GM23338 (cell line): ENCODE data around the gene TMEM165. TPM values are rescaled to one million over a fixed set of nuclear protein-coding genes. Genes with fewer than 3 reads are reported as not detected.

ENCODE experiments used
- ATAC-seq: fragments of 200-7000 bp; cut with Tn5 transposase; 3 replicates; pipeline ENCODE4 v1.9.1; 2020
- DNase-seq: peaks from one replicate; pipeline ENCODE4 v3.0.0-alpha.2; 2015; ENCODE audit warnings: low spot score
- H2AFZ ChIP-seq: fragments of 200-600 bp; sonication (generic); 2 replicates; pipeline ENCODE4 v1.8.0; 2016; ENCODE audit warnings: antibody characterized with exemption, mild to moderate bottlenecking, moderate library complexity
- H3F3A ChIP-seq: fragments of 200-600 bp; sonication (generic); replicated peaks from 2 replicates; pipeline ENCODE4 v1.8.0; 2017; ENCODE audit warnings: antibody characterized with exemption, mixed run types, low read depth
- H3K27ac ChIP-seq: fragments of 200-600 bp; sonication (generic); 2 replicates; pipeline ENCODE4 v1.6.1; 2016; ENCODE audit warnings: low read depth
- H3K27me3 ChIP-seq: fragments of 200-600 bp; sonication (generic); 2 replicates; pipeline ENCODE4 v1.8.0; 2016; ENCODE audit warnings: mild to moderate bottlenecking, mixed run types, moderate library complexity; ENCODE audit not compliant: insufficient read depth
- H3K36me3 ChIP-seq: fragments of 200-600 bp; sonication (generic); 2 replicates; pipeline ENCODE4 v1.8.0; 2016; ENCODE audit warnings: mild to moderate bottlenecking; ENCODE audit not compliant: insufficient read depth
- H3K4me1 ChIP-seq: fragments of 200-600 bp; sonication (generic); 2 replicates; pipeline ENCODE4 v1.8.0; 2016; ENCODE audit warnings: mild to moderate bottlenecking, moderate library complexity; ENCODE audit not compliant: insufficient read depth
- H3K4me2 ChIP-seq: fragments of 200-600 bp; sonication (generic); 2 replicates; pipeline ENCODE4 v1.7.1; 2017; ENCODE audit warnings: mixed run types
- H3K4me3 ChIP-seq: fragments of 200-600 bp; sonication (generic); 2 replicates; pipeline ENCODE4 v1.6.1; 2016; ENCODE audit warnings: mixed run types
- H3K79me2 ChIP-seq: fragments of 200-600 bp; sonication (generic); replicated peaks from 2 replicates; pipeline ENCODE4 v1.8.0; 2017; ENCODE audit warnings: mild to moderate bottlenecking; ENCODE audit not compliant: insufficient read depth
- H3K9me2 ChIP-seq: fragments of 200-600 bp; sonication (generic); 2 replicates; pipeline ENCODE4 v1.8.0; 2017; ENCODE audit not compliant: insufficient read depth
- H4K20me1 ChIP-seq: fragments of 200-600 bp; sonication (generic); replicated peaks from 2 replicates; pipeline ENCODE4 v1.8.0; 2017; ENCODE audit warnings: mild to moderate bottlenecking; ENCODE audit not compliant: insufficient read depth
- H3K27ac Mint-ChIP-seq: 2 replicates; pipeline ENCODE4 v1.8.0; 2020; ENCODE audit warnings: inconsistent platforms, mild to moderate bottlenecking, moderate library complexity, mixed read lengths
- H3K27me3 Mint-ChIP-seq: 3 replicates; pipeline ENCODE4 v1.8.0; 2022; ENCODE audit warnings: low read depth, mild to moderate bottlenecking, moderate library complexity, mixed read lengths, inconsistent platforms; ENCODE audit not compliant: insufficient read depth, poor library complexity
- H3K36me3 Mint-ChIP-seq: 3 replicates; pipeline ENCODE4 v1.8.0; 2021; ENCODE audit warnings: low read depth, mild to moderate bottlenecking, inconsistent platforms, moderate library complexity, mixed read lengths
- H3K4me1 Mint-ChIP-seq: 3 replicates; pipeline ENCODE4 v1.8.0; 2020; ENCODE audit warnings: mild to moderate bottlenecking, inconsistent platforms, mixed read lengths
- H3K4me3 Mint-ChIP-seq: 3 replicates; pipeline ENCODE4 v1.8.0; 2021; ENCODE audit warnings: moderate library complexity, mild to moderate bottlenecking, inconsistent platforms, mixed read lengths
- H3K9me3 Mint-ChIP-seq: 3 replicates; pipeline ENCODE4 v1.8.0; 2020; ENCODE audit warnings: moderate library complexity, mild to moderate bottlenecking, inconsistent platforms, mixed read lengths
- CREB1 ChIP-seq: fragments of 250-450 bp; sonication (Bioruptor Pico); IDR thresholded peaks from 2 replicates; pipeline ENCODE4 v1.5.0; 2020; ENCODE audit warnings: low read depth, mild to moderate bottlenecking, moderate library complexity
- EZH2phosphoT487 ChIP-seq: fragments of 200-600 bp; sonication (generic); IDR thresholded peaks from one replicate; pipeline ENCODE4 v1.8.1; 2018; ENCODE audit warnings: antibody characterized with exemption; ENCODE audit not compliant: unreplicated experiment
- NANOG ChIP-seq: IDR thresholded peaks from 2 replicates; pipeline ENCODE4 v1.6.1; 2016; ENCODE audit warnings: antibody characterized with exemption, borderline replicate concordance
- POLR2AphosphoS5 ChIP-seq: IDR thresholded peaks from 2 replicates; pipeline ENCODE4 v1.6.1; 2016; ENCODE audit warnings: antibody characterized with exemption, low read depth
- STAT1 ChIP-seq: IDR thresholded peaks from one replicate; pipeline ENCODE4 v1.6.1; 2016; ENCODE audit warnings: antibody characterized with exemption; ENCODE audit not compliant: unreplicated experiment
- ZNF462 ChIP-seq: fragments of 250-450 bp; sonication (Bioruptor Pico); IDR thresholded peaks from 2 replicates; pipeline ENCODE4 v1.5.0; 2020; ENCODE audit warnings: mild to moderate bottlenecking, moderate library complexity
- polyA plus RNA-seq: library from polyadenylated mRNA; unstranded; fragments of >200 nt; fragmentation: Nextera tagmentation; extraction: Ambion mirVana; gene quantifications from 2 replicates; pipeline ENCODE4 v1.2.1, GENCODE V29; 2016
- total RNA-seq: library from RNA; depleted of rRNA; stranded (reverse); fragments of >200 nt; shearing (Covaris generic); gene quantifications from 2 replicates; pipeline ENCODE4 v1.2.3, GENCODE V29; 2014

TMEM165 gene
- total and polyA plus RNA-seq, 2 experiments from 2014 or later: 125 to 171 TPM

GRCh38 chr4:55398966-55399365 is 3.2 kb downstream of the TMEM165 start (continued):
- TF ChIP-seq ZNF462 (CRISPR knock-in tag) (no peak), EZH2phosphoT487 (no peak)

- Mint-ChIP-seq H3K4me3 (peak overlapping the region; percentile 94), H3K36me3 (peaks cover 55% of the 10 kb centered on the region), H3K27ac (no peak overlapping the region), H3K27me3 (peaks cover 4% of the 10 kb centered on the region), H3K4me1 (peaks cover 24% of the 10 kb centered on the region), H3K9me3 (no peaks in the 10 kb centered on the region; the same call in 1 of the 3 replicates)
- no peaks in the 10 kb centered on the region for H3F3A ChIP-seq
- no peak overlapping the region for H3K27ac ChIP-seq
- peaks cover 55% of the 10 kb centered on the region for H4K20me1 ChIP-seq
- H2AFZ ChIP-seq: no peak overlapping the region
- no peaks in the 10 kb centered on the region for H3K27me3 ChIP-seq
- peaks cover 82% of the 10 kb centered on the region for H3K79me2 ChIP-seq
- ATAC-seq (no peak), DNase-seq (no peak)
- no peaks in the 10 kb centered on the region for H3K9me2 ChIP-seq
- H3K4me3 ChIP-seq: peak overlapping the region; percentile 92; the same call in 1 of the 2 replicates
- TF ChIP-seq ZNF462 (CRISPR knock-in tag) (no peak), STAT1 (no peak), POLR2AphosphoS5 (no peak), NANOG (no peak), CREB1 (CRISPR knock-in tag) (no peak)
- peak overlapping the region; percentile 87 for H3K4me2 ChIP-seq
- peaks cover 22% of the 10 kb centered on the region for H3K4me1 ChIP-seq
- H3K36me3 ChIP-seq: peaks cover 17% of the 10 kb centered on the region; the same call in 1 of the 2 replicates
Observed at GRCh38 chr4:55399581-55399980, 3.8 kb downstream of the TMEM165 start.
